NCI-H1092 (cell line): ENCODE results near the gene PRRX1.

Source experiments
- DNase-seq: peaks from one replicate; lab custom pipeline; 2025; lab: John Stamatoyannopoulos, UW

Gene PRRX1

DNA sequence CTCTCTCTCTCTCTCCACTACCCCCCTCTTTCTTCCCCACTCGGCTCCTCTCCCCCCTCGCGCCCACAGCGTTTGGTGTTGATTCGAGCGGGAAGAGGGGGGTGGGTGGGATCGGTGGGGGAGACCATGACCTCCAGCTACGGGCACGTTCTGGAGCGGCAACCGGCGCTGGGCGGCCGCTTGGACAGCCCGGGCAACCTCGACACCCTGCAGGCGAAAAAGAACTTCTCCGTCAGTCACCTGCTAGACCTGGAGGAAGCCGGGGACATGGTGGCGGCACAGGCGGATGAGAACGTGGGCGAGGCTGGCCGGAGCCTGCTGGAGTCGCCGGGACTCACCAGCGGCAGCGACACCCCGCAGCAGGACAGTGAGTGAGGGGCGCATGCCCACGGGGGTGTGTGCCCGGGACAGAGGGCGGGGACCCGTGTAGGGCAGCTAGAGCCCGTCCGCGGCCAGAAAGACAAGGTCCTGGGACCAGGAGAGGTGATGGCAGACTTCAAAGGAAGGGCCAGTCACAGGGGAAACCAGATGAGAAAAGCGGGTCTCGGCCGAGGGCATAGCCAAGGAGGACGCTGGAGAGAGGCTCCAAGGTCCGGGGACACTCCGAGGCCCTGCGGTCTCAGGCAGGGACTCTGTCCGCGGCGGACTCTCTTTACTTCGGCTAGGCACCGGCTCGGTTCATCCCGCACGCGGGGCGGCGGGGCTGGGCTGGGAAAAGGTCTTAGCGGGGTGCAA lies at the start of gene PRRX1:
Gene PRRX1 (plus strand): TSS at position 39 of the 735 bp plus-strand sequence. CDS start 88 bp downstream, at position 127.
- no peak for DNase-seq

DNA sequence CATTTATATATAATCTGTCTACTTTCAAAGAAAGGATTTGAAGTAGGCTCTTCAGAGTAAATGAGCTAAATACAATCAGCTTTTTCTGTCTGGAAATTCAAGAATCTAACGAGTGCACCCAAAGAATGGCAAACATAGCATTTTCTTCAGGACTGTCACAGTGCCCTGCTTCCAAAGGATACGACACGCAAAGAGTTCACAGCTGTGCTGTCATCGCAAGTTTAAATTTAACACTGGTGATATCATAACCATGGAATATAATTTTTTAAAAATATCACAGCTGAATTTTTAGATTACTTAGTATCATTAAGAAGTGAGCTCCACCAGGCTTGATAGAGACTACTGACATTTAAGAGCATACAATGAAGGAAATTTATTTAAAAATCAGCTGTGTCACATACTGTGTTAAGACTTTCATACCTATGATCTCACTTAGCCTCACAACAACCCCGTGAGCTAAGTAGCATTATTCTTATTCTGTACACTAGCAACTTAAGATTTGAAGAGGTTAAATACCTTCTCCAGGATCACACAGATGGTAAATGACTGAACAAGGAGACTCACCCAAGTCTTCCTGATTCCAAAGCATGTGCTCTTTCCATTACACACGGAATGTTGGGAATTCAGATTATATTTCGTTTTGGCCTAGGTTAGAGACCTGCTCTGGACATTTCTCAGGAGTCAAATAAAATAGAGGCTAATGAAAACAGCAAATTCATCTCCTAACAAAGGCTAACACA lies 46.2 kb upstream of the PRRX1 start:
- no peak for DNase-seq

DNA sequence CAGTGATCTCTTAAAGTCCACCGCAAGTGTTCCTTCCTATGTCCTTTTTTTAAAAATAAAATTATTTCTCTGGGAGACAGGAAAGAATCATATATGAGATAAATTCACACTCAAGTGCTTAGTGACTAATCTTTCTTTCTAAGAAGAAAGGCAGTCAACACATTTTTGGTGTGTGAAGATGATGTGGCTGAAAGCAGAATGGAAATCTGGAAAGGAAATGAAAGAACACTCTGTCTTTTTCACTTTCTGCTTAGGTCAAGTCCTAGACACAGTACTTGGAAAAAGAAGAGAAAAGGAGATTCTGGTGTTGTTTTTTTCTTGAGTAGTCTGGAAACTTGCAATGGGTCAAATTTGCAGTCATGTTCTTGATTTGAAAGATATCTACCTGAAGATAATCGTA lies 45.5 kb upstream of the PRRX1 start:
- no peak for DNase-seq

DNA sequence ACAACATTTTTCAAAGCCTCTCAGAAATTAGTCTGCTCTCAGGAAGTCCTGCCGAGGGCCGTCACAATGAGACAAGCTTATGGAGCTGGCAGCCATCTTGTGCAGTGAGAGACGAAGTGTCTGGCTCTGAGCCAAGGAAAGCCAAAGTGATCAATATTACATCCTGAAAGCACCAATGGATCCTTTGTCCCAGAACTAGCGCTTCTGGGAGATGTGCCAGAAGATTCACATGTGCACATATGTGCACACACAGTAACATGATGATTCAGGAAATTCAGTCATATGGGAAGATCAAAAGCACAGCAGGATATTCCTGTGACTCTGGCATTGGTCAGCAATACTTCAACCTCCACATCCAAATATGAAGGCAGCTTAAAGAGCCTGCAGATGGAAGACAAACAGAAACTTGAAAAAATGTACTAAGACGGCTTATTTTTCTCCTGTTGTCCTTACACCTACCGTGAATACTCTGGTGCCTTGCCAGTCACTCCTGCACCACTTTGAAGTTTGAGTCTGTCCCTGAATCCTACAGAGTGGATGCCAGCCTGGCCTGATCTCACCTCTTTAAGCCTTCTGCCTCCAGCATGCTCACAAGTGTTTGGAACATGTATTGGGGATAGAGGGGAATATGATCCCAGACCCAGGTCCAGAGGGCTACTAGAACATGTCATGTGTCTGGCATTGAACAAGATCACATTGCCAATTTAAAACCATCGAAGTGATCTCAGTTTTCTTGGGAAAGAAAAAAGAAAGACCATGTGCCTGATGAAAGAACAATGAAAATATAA lies 44.5 kb upstream of the PRRX1 start:
- peak; percentile 77 for DNase-seq

DNA sequence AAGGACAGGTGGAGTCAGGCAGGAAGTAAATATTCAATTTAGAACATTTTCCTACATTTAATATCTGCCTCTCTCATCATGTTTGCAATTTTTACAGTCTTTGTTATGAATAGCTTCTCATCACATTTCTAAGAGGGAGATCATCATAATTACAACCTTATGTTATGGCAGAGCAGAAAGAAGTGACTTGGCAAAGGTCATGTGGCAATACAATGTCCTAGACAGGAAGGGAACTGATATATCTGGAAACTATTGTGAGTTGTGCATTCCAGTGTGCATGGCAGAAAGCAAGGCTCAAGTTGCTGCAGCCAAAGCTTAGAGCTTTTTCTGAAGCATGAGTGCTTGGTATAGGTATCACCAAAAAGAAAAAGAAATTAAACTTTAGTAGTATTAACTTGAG lies 43.8 kb upstream of the PRRX1 start:
- no peak for DNase-seq

DNA sequence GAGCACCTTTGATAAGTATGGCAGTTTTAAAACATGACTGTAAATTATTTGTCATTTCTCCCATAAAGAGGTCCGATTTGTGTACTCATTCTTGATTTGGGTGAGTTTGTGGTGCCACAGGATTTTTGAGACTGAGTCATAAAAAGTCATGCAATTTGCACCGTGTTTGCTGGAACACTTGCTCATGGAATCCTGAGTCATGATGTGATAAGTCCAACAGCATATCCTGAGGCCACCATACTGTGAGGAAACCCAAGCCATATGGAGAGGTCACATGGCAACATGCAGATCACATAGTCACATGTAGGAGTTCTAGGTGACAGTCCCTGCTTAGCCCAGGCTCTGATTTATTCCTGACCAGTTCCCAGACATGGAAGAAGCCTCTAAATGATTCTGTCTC lies 40.8 kb upstream of the PRRX1 start:
- no peak for DNase-seq

DNA sequence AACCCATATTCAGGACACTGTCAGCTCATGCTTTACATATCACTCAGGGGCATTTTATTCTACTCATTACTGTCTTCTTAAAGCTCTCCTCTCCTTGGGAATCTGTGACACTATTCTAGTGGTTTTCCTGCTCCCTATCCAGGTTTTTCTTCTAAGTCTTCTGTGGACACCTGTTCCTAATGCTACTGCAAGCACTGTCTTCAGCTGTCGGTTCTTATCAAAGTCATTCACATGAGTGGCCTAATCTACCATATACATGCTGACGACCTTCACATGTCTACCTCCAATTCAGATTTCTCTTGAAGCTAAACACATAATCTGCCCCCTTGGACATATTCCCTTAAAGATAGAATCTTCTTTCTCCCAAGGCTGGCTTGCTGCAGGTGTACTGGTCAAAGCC lies 39.8 kb upstream of the PRRX1 start:
- no peak for DNase-seq

DNA sequence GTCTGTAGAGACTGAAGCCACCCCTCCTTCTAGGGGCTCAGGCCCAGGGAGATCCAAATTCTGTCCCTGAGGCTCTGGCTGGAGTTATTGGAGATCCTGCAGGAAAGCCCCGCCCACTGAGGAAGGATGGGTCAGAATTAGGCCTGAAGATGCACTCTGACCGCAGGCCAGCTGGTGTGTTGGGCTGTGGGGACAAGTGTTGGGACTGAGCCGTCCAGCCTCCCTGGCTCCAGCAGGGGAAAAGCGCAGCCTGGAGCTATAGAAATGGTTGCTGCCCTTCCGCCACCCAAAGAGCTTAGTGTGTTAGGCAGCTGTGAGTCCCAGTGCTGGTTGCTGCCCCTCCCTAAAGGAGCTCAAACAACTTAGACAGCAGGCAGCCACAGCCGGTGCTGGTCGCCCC lies 33.0 kb upstream of the PRRX1 start:
- no peak for DNase-seq

DNA sequence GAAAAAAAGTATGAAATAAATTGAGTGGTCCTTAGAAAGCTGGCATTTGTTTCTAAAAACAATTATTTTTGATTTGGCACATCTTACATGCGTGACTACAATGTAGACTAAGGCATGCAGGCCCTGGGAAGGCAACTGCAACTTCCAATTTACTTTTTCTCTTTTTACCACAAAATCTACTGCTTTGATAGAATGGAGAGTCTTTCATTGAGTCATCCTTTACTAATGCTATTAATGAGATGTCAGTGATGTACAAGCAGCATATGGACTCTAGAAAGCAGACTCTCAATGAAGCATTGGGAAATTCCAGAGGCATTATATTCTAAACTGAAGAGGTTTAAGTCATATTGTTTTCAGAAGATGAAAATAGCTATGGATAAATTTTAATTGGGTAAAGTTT lies 29.6 kb upstream of the PRRX1 start:
- DNase-seq: no peak

DNA sequence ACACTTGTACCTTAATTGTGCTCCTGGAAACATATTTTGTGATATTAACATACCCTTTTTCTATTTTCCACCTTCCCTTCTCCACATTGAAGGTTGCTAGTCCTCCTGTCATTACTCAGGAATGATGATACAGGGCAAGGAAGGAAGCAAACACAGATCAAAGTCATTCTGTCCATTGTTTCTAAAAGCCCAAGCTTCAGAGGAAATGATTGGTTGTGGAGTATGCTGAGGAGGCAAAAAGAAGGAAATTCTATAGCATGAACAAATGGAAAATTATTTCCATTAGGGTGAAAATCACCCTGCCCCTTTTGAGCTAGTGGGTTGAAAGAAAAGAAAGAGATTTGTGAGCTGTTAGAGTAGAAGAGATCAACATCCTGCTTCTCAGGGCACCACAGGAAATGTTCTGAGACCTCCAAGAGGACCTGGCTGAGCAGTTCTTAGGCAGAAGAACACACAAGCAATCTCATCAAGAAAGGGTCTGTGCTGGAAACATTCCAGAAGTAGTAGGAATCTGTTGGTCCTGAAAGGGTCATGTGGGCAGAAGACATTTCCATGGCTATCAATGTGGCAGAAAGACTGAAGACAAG lies 29.0 kb upstream of the PRRX1 start:
- DNase-seq: no peak

DNA sequence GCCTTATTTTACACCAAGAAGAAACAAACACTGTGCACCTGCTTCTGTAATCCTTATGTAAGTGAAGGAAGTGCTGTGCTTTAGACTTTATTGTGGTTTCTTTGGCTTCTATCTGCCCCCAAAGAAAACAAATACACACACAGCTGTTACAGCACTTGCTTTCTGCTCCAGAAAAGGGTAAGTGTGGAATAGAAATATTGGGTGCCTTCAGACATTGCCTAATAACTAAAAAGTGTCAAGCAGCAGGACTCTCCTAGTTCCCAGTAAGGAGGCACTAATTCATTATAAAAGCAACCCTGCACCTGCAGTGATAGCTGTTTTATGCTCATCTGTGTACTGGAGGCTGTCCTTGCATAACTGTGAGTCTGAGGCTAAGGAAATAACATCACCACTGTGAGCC lies 23.4 kb upstream of the PRRX1 start:
- DNase-seq: no peak

DNA sequence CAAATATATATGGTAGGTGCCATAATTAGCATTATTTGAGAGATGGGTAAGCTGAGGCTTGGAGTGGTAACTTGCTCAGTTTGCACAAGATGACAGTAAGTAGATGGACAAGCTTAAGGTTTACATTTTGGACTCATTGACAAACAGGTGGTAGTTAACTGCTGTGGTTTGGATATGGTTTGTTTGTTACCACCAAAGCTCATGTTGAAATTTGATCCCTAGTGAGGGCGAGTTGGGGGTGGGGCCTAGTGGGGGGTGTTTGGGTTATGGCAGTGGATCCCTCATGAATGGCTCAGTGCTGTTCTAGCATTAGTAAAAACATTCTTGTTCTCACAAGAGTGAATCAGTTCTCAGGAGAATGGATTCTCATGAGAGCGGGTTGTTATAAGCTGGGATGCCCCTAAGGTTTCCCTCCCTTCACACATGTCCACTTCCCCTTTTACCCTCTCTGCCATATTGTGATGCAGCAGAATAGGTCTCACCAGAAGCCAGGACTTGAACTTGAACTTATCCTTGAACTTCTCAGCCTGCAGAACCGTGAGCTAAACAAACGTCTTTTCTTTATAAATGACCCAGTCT lies 6.6 kb upstream of the PRRX1 start:
- no peak for DNase-seq

DNA sequence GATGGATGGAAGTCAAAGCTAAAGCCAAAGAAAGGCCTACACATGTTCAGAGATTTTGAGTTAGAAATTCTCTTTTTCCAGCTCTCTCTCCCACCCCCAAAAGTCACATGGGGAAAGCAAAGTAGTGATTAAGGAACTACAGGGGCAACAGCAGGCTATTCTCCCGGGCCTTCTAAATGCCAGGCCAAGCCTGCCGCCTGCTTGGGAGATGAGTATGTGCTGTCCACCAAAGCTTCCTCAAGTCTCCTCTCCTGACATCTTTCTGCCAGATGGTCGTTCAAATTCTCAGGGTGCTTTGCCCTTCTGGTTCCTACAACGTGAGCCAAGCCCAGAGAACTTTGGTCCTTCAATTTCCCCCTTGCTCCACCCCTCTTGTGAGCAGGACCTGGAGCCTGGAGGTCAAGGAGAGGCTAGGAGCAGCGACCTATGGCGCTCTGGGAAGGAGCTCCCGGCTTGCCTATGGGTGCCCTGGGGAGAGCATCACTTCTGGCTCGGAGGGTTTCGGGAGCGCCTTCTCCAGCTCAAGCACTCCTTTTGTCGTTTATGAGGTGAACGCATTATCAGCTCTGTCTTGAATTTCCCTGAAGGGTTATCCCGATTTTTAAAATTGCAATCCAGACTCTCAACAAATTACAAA lies 4.4 kb upstream of the PRRX1 start:
- no peak for DNase-seq

DNA sequence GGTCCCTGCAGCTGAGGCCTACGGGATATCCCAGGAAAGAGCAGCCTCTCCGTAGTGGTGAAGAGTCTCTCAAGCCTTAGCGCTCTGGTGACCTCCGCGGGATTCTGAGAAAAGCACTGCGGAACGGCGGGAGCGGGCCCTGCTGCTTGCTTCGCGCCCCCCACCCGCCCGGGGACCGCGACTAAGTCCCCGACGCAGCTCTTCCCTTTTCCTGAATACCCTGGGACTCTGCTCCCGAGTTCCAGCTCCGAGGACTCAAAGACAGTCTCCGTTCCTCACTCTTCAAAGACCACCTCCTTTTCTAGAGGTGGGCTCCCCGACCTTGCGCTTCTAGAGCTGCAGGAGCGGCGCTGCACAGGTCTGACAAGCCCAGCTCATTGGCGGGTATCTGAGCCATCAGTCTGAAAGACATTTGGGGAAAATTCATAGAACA lies 3.6 kb upstream of the PRRX1 start:
- no peak for DNase-seq

DNA sequence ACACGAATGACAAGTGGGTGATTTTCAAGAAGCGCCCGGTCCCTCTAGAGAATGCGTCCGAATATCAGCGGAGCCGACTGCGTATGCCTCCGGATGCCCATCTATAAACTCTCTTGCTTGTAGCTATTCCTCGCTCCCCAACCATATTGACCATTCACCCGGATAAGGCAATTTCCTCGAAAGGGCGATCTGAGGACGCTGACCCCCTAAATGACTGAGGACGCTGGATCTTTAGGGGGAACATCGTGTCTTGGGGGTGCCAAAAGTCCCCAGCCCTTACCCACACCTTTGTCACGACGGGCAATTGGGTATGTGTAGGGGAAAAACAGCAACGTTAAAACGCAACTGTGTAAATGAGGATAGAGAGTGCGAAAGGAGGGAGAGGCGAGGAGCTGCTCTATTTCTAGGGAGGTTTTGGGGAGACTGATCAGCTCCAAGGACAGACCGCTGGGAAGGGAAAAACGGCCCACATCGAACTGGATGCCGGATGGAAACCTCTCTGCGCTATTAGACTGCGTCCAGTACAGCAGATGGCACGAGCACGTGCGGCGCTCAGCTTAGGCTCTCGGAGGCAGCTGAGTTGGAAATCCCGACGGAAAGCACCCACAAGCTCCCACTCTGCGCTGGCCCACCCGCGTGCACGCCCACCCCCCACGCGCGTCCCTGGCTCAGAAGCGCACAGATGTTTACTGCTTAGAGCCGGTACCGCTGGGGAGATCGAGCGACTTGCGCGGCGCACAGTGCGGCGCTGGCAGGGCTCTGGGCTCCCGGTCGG lies 2.9 kb upstream of the PRRX1 start:
- no peak for DNase-seq

DNA sequence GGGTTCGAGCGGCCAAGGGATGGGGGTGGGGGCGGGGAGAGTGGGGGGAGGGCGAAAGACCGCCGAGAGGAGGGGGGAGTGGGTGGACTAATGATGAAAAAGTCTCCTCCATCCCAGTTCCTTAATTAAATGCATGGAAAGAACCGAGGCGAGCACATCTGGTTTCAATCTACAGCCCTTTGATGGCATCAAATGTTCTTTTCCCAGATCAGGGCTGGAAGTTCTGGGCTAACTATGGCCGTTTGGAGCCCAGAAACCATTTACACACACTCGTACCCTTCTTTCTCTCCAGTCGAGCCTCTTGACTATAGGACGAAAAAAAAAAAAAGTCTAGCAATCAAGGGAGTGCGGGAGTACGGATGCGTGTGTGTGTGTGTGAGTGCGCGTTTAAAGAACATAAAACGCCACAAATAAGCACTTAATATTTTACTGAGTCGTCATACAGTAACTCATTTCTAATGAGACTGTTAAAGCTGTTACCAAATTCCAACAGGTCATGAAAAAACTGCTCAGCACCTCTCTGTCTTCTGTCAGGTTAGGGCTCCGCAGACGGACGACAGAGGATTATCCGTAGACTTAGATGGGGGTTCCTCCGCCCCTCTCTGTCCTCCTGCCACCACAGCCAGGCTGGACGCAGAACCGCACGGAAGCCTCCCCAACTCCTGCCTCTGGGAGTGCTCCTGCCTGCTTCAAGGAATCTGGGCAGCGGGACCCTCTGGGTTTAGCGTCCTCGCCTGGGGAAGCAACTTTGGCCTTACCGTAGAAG lies 2.1 kb upstream of the PRRX1 start:
- no peak for DNase-seq

DNA sequence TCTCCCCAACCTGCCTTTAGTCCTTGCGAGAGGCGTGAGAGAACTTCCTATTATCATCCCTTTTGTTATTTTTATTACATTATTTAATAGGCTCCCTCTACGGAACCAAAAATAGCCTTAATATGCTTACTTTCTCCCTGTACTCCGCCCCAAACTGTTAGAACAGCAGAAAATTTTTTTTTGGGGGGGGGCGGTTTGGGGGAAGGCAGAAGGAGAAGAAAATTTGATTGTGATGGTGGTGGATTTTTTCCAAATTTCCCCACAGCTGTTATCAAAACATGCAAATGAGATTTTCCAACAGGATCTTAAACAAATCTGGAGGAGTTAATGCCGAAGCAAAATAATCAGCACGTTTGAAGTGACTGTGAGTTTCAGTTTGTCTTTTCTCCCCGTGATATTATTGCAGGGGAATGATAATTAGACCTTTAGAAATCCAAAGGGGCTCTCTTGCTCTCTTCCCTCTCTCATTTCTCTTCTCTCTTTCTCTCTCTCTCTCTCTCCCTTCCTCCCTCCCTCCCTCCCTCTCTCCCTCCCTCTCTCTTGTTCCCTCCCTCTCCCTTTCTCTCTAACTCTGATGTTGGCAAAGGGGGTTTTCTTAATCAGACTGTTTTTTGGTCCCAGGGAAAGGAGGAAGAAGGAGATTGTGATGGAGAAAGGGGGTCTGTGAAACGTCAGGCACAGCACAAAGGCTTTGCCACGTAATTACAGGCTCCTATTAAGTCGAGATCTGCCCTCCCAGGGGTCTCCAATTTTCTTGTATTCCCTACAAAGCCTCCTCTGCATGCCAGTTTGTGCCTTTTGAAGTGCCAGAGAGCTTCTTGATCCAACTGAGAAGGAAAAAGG lies 1.1 kb upstream of the PRRX1 start:
- DNase-seq: no peak

DNA sequence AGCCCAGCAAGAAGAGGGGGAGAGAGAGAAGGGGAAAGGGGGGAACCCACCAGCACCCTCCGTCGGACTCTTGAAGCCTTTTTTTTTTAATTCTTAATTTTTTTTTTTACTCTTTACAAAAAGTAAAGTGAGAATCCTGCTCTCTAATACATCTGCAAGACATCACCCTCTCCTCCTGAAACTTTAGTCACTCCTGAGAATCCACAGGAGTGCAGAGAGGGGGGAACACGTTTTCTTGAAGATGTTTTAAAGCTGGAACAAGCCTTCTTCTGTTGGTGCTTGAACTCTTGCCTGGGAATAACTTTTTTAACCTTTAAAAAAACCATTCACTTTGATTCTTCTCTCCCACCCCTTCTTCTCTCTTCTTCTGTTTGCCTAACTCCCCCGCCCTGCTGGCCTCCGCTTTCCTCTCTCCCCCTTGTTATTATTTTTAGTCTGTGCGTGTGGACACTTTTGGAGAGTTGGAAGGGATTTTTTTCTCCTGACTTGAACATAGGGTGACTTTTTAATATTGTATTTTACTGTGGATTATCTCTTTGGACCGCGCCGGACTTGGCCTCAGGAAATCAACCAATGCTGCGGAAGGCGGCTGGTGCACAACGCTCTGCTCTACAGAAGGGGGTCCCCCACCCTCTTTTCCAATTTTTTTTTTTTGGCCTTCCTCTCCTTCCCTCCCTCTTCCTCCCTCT lies 383 bp upstream of the PRRX1 start:
- DNase-seq: no peak
